ENCODE data around the gene C1QTNF5. TPM values are rescaled to one million over a fixed set of nuclear protein-coding genes. Genes with fewer than 3 reads are reported as not detected.

The C1QTNF5 gene
- total RNA-seq, 1 experiment from 2014 or later: 3.0 TPM

GRCh38 chr11:119355091-119355843 lies 14.6 kb upstream of the C1QTNF5 start (continued):
- no peak for TF ChIP-seq SMAD4 (CRISPR knock-in tag; IDR thresholded peaks at IDR 0.05)
- TF ChIP-seq CBFB (CRISPR knock-in tag; IDR thresholded peaks at IDR 0.05; ENCODE audit: low read depth): no peak
- TF ChIP-seq FOXP4 (CRISPR knock-in tag; IDR thresholded peaks at IDR 0.05): no peak

GRCh38 chr11:119352857-119353260 lies 12.2 kb upstream of the C1QTNF5 start:
- H3K4me3 Mint-ChIP-seq: no peak overlapping the region
- peaks cover 22% of the 10 kb centered on the region for H3K4me1 Mint-ChIP-seq
- DNase-seq (ENCODE audit: low spot score) (no peak), ATAC-seq (no peak)
- H3K27ac Mint-ChIP-seq: no peak overlapping the region; the same call in 1 of the 2 replicates
- TF ChIP-seq JAZF1 (CRISPR knock-in tag; IDR thresholded peaks at IDR 0.05): no peak
- TF ChIP-seq RORB (CRISPR knock-in tag; IDR thresholded peaks at IDR 0.05): no peak
- no peak for TF ChIP-seq MXD4 (CRISPR knock-in tag; IDR thresholded peaks at IDR 0.05; ENCODE audit: borderline replicate concordance)
- no peak for TF ChIP-seq ZMAT4 (CRISPR knock-in tag; IDR thresholded peaks at IDR 0.05)
- TF ChIP-seq ATF6 (CRISPR knock-in tag; IDR thresholded peaks at IDR 0.05): no peak
- TF ChIP-seq NR3C1 (CRISPR knock-in tag; conservative IDR thresholded peaks at IDR 0.05; ENCODE audit: low read depth): no peak
- no peak for TF ChIP-seq ATF2 (CRISPR knock-in tag; IDR thresholded peaks at IDR 0.05; ENCODE audit: borderline replicate concordance, low read depth)
- TF ChIP-seq NFATC4 (CRISPR knock-in tag; IDR thresholded peaks at IDR 0.05): no peak
- no peak for TF ChIP-seq ZNF671 (CRISPR knock-in tag; IDR thresholded peaks at IDR 0.05)
- H3K36me3 Mint-ChIP-seq: peaks cover 6% of the 10 kb centered on the region
- CTCF ChIA-PET: interaction anchor here (1.0 to 2.4 kb wide), 5 partner anchors 13 to 376 kb away, joined by 3 to 14 read pairs (median 8); partner anchors contain the start of genes C1QTNF5 and NECTIN1
- POLR2A ChIA-PET: no interaction called here
- H3K27me3 Mint-ChIP-seq (ENCODE audit: low read depth): peaks cover 27% of the 10 kb centered on the region
- H3K9me3 Mint-ChIP-seq: 0 out of 2 replicates have a peak, but pooled peaks cover 4% of the 10 kb centered on the region

GRCh38 chr11:119351232-119351631 lies 10.5 kb upstream of the C1QTNF5 start:
- Mint-ChIP-seq H3K4me1 (peaks cover 14% of the 10 kb centered on the region), H3K27me3 (ENCODE audit: low read depth) (peaks cover 33% of the 10 kb centered on the region), H3K9me3 (0 out of 2 replicates have a peak, but pooled peaks cover 4% of the 10 kb centered on the region), H3K27ac (no peak overlapping the region), H3K36me3 (no peaks in the 10 kb centered on the region), H3K4me3 (no peak overlapping the region)
- POLR2A ChIA-PET: no interaction called here
- TF ChIP-seq AR (CRISPR knock-in tag; IDR thresholded peaks at IDR 0.05): no peak
- DNase-seq (ENCODE audit: low spot score) (no peak), ATAC-seq (no peak)
- CTCF ChIA-PET: interaction anchor here (1.1 to 2.0 kb wide), 3 partner anchors 11 to 13 kb away, joined by 6 to 11 read pairs (median 8); partner anchors contain the start of gene C1QTNF5

Data from WTC11 (cell line).